ENCODE data around the gene LEFTY2. TPM values are rescaled to one million over a fixed set of nuclear protein-coding genes. Genes with fewer than 3 reads are reported as not detected.

LEFTY2 gene
- total and polyA plus RNA-seq, 5 donors: 0.59 to 2.1 (median 1.1) TPM

- Histone ChIP-seq H3K4me1 (ENCODE audit: control insufficient read depth, insufficient read depth, low read length) (no peaks in the 10 kb centered on the region), H3K9me3 (ENCODE audit: control insufficient read depth, low read length) (no peaks in the 10 kb centered on the region), H3K27ac (ENCODE audit: low read length) (no peak overlapping the region), H3K4me3 (ENCODE audit: low read length) (no peak overlapping the region), H3K27me3 (ENCODE audit: control insufficient read depth, insufficient read depth) (no peaks in the 10 kb centered on the region)
- 93% methylated on average over 6 of the region's 6 CpGs for WGBS
- DNase-seq: no peak
- ATAC-seq: no peak
- intact Hi-C loops (cut with DNase I): loop anchor here in 3 of 4 donors (5.0 kb wide), 1 partner anchor 438 kb away; no protein-coding TSS in a partner anchor
These were observed 26.1 kb downstream of the LEFTY2 start for GRCh38 chr1:225914947-225915346.

GRCh38 chr1:225914391-225914790 is 26.6 kb downstream of the LEFTY2 start:
- intact Hi-C loops (cut with DNase I): loop anchor here in 3 of 4 donors (5.0 kb wide), 1 partner anchor 437 kb away; no protein-coding TSS in a partner anchor
- H3K9me3 ChIP-seq (ENCODE audit: control insufficient read depth, low read length): no peaks in the 10 kb centered on the region
- ATAC-seq (no peak), DNase-seq (no peak)
- WGBS: 80% methylated on average over 6 of the region's 6 CpGs
- no peaks in the 10 kb centered on the region for H3K27me3 ChIP-seq (ENCODE audit: control insufficient read depth, insufficient read depth)
- H3K4me1 ChIP-seq (ENCODE audit: control insufficient read depth, insufficient read depth, low read length): no peaks in the 10 kb centered on the region
- H3K4me3 ChIP-seq (ENCODE audit: low read length): no peak overlapping the region
- H3K27ac ChIP-seq (ENCODE audit: low read length): no peak overlapping the region

DNA sequence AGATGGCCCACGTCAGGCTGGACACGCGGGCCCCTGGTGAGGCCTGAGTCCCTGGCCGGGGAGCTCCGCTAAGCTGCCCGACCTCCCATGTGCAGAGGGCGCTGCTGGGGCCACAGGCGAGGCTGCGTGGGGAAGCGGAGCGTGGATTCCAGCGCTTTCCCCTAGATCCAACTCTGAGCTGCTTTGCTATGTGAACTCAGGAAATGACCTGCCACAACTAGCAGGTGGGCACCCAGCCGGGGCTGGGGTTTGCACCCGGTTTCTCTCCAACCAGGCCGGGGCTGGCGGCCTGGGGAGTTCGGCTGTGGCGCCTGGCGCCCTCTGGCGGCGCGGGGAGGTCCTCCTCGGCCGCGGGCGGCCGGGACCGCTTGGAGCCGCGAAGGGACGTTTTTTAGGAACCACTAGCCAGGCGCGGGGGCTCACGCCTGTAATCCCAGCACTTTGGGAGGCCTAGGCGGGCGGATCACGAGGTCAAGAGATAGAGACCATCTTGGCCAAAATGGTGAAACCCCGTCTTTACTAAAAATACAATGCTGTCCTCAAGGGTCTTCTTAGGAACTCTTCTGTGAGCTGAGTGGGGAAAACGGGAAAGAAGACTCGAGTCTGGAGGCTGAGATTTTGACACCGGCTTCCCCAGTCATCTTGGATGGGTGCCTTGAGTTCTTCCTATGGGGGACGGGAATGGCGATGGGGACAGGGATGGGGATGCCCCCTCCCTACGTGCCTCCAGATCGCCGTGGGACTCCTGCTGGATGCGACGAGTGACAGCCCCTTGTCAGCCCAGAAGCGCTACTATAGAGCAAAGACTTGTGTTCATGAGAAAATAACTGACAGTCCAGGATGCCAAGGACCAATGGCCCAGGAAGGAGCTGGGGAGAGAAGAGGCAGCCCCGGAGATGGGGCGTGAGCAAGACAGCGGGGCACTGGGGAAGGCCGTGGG is 29.6 kb downstream of the LEFTY2 start:
- intact Hi-C loops (cut with DNase I): loop anchor here (2.0 to 5.0 kb wide), 2 partner anchors 434 to 437 kb away; no protein-coding TSS in a partner anchor
- DNase-seq (peak; percentile 73 to 90 (median 89)), ATAC-seq (peak; percentile 91)
- no peak overlapping the region for H3K27ac ChIP-seq (ENCODE audit: low read length)
- no peaks in the 10 kb centered on the region for H3K9me3 ChIP-seq (ENCODE audit: control insufficient read depth, low read length)
- no peak overlapping the region for H3K4me3 ChIP-seq (ENCODE audit: low read length)
- 28% methylated on average over 53 of the region's 53 CpGs for WGBS
- no peaks in the 10 kb centered on the region for H3K27me3 ChIP-seq (ENCODE audit: control insufficient read depth, insufficient read depth)
- H3K4me1 ChIP-seq (ENCODE audit: control insufficient read depth, insufficient read depth, low read length): no peaks in the 10 kb centered on the region

DNA sequence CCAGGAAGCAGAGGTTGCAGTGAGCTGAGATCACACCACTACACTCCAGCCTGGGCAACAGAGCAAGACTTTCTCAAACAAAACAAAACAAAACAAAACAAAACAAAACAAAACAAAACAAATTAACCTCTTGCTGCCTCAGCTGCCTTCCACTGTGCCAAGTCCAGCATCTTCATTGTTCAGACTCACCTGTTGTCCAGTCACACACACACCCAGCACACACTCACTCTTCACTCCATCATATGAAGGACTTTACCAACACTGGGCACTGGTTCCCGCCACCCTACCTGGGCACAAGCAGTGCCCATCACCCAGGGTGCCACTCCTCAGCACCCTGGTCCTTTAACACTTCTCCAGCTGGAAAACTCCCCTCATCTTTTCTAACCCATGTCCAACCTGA is 31.5 kb downstream of the LEFTY2 start:
- DNase-seq: no peak
- Histone ChIP-seq H3K4me3 (ENCODE audit: low read length) (no peak overlapping the region), H3K9me3 (ENCODE audit: control insufficient read depth, low read length) (no peaks in the 10 kb centered on the region), H3K27me3 (ENCODE audit: control insufficient read depth, insufficient read depth) (no peaks in the 10 kb centered on the region), H3K27ac (ENCODE audit: low read length) (no peak overlapping the region), H3K4me1 (ENCODE audit: control insufficient read depth, insufficient read depth, low read length) (no peaks in the 10 kb centered on the region)
- WGBS: 90% methylated on average over 1 of the region's 1 CpG
- no peak for ATAC-seq
- intact Hi-C loops (cut with DNase I): loop anchor here in 1 of 4 donors (10.0 kb wide), 1 partner anchor 115 kb away; no protein-coding TSS in a partner anchor

DNA sequence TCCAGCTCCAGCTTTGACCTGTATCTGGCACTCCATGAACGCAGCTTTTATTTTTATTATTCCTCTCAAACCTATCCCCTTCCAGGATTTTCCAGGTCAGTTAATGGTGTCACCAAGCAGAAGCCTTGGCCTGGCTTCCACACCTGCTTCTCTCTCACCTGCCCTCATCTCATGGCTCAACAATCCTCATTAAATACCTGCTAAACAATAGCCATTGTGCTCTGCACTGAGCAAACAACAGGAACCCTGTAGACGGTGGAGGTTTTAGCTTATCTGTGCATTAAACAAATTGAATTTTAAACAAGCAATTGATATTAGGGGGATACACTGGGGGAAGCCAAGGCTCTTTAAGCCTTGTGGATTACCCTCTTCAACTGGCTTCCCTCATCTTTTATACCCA is 32.2 kb downstream of the LEFTY2 start:
- H3K27me3 ChIP-seq (ENCODE audit: control insufficient read depth, insufficient read depth): no peaks in the 10 kb centered on the region
- intact Hi-C loops (cut with DNase I): loop anchor here in 1 of 4 donors (10.0 kb wide), 1 partner anchor 114 kb away; no protein-coding TSS in a partner anchor
- 75% methylated on average over 2 of the region's 2 CpGs for WGBS
- H3K4me3 ChIP-seq (ENCODE audit: low read length): no peak overlapping the region
- H3K27ac ChIP-seq (ENCODE audit: low read length): no peak overlapping the region
- DNase-seq (no peak), ATAC-seq (no peak)
- no peaks in the 10 kb centered on the region for H3K4me1 ChIP-seq (ENCODE audit: control insufficient read depth, insufficient read depth, low read length)
- H3K9me3 ChIP-seq (ENCODE audit: control insufficient read depth, low read length): no peaks in the 10 kb centered on the region

DNA sequence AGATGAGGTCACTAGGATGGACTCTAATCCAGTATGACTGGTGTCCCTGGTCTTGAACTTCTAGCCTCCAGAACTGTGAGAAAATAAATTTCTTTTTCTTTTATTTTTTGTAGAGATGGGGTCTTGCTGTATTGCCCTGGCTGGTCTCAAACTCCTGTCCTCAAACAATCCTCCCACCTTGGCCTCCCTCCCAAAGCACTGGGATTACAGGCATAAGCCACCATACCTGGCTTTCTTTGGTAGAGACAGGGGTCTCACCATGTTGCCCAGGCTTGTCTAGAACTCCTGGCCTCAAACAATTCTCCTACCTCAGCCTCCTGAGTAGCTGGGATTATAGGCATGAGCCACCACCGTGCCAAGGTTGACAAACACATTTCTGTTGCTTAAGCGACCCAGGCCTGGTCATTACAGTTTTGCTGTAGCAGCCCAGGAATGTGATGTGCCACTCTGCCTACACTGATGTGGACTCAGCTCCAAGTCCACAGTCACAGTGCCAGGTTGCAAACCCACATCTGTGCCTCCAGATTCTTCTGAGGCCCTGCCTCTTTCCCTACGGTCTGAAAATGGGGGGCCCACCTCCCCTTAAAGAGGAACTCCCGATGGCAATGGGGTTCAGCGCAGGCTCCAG is 32.9 kb downstream of the LEFTY2 start:
- Histone ChIP-seq H3K27me3 (ENCODE audit: control insufficient read depth, insufficient read depth) (no peaks in the 10 kb centered on the region), H3K27ac (ENCODE audit: low read length) (no peak overlapping the region), H3K9me3 (ENCODE audit: control insufficient read depth, low read length) (no peaks in the 10 kb centered on the region), H3K4me3 (ENCODE audit: low read length) (no peak overlapping the region), H3K4me1 (ENCODE audit: control insufficient read depth, insufficient read depth, low read length) (no peaks in the 10 kb centered on the region)
- DNase-seq (no peak), ATAC-seq (no peak)
- intact Hi-C loops (cut with DNase I): loop anchor here in 1 of 4 donors (10.0 kb wide), 1 partner anchor 113 kb away; no protein-coding TSS in a partner anchor
- 84% methylated on average over 5 of the region's 5 CpGs for WGBS

DNA sequence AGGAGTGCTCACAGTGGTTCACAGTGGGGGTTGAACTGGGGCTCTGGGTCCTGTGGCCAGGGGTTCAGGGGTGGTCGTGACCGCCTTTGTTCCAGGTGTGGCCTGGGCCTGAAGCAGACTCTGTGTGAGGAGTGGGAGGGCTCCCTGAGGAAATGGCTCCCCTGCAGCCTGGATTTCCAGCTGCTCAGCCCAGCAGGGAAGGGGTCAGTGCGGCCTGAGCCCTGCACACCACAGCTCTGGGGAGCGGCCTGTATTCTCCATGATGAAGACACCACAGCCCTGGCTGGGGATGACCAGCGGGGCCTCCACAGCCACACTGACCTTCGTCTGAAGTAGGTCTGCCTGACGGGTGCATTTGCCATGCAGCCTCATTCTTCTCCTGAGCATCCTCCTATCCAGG is 33.7 kb downstream of the LEFTY2 start:
- 92% methylated on average over 7 of the region's 7 CpGs for WGBS
- no peaks in the 10 kb centered on the region for H3K27me3 ChIP-seq (ENCODE audit: control insufficient read depth, insufficient read depth)
- no peak overlapping the region for H3K27ac ChIP-seq (ENCODE audit: low read length)
- intact Hi-C loops (cut with DNase I): loop anchor here in 1 of 4 donors (10.0 kb wide), 1 partner anchor 113 kb away; no protein-coding TSS in a partner anchor
- DNase-seq (no peak), ATAC-seq (no peak)
- no peaks in the 10 kb centered on the region for H3K9me3 ChIP-seq (ENCODE audit: control insufficient read depth, low read length)
- no peaks in the 10 kb centered on the region for H3K4me1 ChIP-seq (ENCODE audit: control insufficient read depth, insufficient read depth, low read length)
- H3K4me3 ChIP-seq (ENCODE audit: low read length): no peak overlapping the region

DNA sequence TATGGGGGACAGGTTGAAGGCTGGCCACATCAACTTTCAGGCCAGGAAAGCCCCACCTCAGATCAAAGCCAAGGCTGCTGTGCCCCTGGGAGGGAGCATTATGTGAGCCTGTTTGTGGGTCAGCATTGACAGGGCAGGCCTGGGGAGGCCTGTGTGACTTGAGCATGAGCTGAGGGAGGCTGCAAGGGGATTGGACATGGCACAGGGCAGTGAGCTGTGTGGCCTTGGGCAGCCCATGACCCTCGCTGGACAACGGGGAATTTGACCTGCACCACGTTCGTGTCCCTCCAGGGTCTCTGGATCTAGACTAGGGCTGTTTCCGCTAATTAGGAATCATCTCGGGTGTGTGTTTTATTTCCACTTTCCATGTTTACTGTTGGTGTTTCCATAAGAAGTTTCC is 34.6 kb downstream of the LEFTY2 start:
- Histone ChIP-seq H3K4me1 (ENCODE audit: control insufficient read depth, insufficient read depth, low read length) (no peaks in the 10 kb centered on the region), H3K9me3 (ENCODE audit: control insufficient read depth, low read length) (no peaks in the 10 kb centered on the region), H3K4me3 (ENCODE audit: low read length) (no peak overlapping the region), H3K27me3 (ENCODE audit: control insufficient read depth, insufficient read depth) (no peaks in the 10 kb centered on the region), H3K27ac (ENCODE audit: low read length) (no peak overlapping the region)
- intact Hi-C loops (cut with DNase I): loop anchor here in 1 of 4 donors (10.0 kb wide), 1 partner anchor 112 kb away; no protein-coding TSS in a partner anchor
- whole genome bisulfite sequencing: 94% methylated on average over 6 of the region's 6 CpGs
- DNase-seq: no peak
- ATAC-seq: no peak

DNA sequence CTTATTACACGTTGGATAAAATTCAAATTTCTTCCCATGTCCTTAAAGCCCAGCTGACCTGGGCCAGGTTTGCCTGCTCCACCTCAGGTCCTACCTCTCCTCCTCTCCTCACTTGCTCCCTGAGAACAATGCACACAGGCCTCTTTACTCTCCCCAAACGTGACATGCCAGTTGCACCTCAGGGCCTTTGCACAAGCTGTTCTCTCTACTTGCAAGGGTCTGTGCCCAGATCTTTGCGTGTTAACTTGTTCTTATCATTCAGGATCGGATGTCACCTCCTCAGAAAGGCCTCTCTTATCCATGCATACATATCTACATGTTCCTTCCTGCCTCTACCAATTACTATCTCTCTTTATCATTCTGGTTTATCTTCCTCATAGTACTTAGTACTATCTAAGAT is 37.4 kb downstream of the LEFTY2 start:
- ATAC-seq (no peak), DNase-seq (peak in 1 of 3 donors; percentile 10)
- intact Hi-C loops (cut with DNase I): loop anchor here in 1 of 4 donors (10.0 kb wide), 1 partner anchor 109 kb away; no protein-coding TSS in a partner anchor
- 79% methylated on average over 4 of the region's 4 CpGs for WGBS
- Histone ChIP-seq H3K27me3 (ENCODE audit: control insufficient read depth, insufficient read depth) (no peaks in the 10 kb centered on the region), H3K9me3 (ENCODE audit: control insufficient read depth, low read length) (no peaks in the 10 kb centered on the region), H3K4me3 (ENCODE audit: low read length) (no peak overlapping the region), H3K4me1 (ENCODE audit: control insufficient read depth, insufficient read depth, low read length) (peaks cover 2% of the 10 kb centered on the region), H3K27ac (ENCODE audit: low read length) (no peak overlapping the region)

- H3K9me3 ChIP-seq (ENCODE audit: control insufficient read depth, low read length): no peaks in the 10 kb centered on the region
- no peaks in the 10 kb centered on the region for H3K27me3 ChIP-seq (ENCODE audit: control insufficient read depth, insufficient read depth)
- 43% methylated on average over 4 of the region's 4 CpGs for WGBS
- ATAC-seq (peak in 1 of 2 donors; percentile 39), DNase-seq (peak in 1 of 3 donors; percentile 43)
- intact Hi-C loops (cut with DNase I): no loop called here
- no peak overlapping the region for H3K4me3 ChIP-seq (ENCODE audit: low read length)
- H3K4me1 ChIP-seq (ENCODE audit: control insufficient read depth, insufficient read depth, low read length): peaks cover 2% of the 10 kb centered on the region
- no peak overlapping the region for H3K27ac ChIP-seq (ENCODE audit: low read length)
These were observed 41.7 kb downstream of the LEFTY2 start for GRCh38 chr1:225899044-225899925.

Data from right cardiac atrium (tissue), 5 donors.